ENCODE measurements around the gene DHX35. TPM values are rescaled to one million over a fixed set of nuclear protein-coding genes. Genes with fewer than 3 reads are reported as not detected.

The DHX35 gene
- total RNA-seq, 1 experiment from 2014 or later, result 20.4 TPM

GRCh38 chr20:38962928-38963401 is 821 bp downstream of the DHX35 start (continued):
- TF ChIP-seq STAT6 (CRISPR knock-in tag; conservative IDR thresholded peaks at IDR 0.05; ENCODE audit: low read depth) (no peak), NFATC4 (CRISPR knock-in tag; IDR thresholded peaks at IDR 0.05) (no peak), TEAD1 (CRISPR knock-in tag; IDR thresholded peaks at IDR 0.05) (no peak), HMGA2 (CRISPR knock-in tag; IDR thresholded peaks at IDR 0.05) (no peak)
- TF ChIP-seq, protein P1, sequence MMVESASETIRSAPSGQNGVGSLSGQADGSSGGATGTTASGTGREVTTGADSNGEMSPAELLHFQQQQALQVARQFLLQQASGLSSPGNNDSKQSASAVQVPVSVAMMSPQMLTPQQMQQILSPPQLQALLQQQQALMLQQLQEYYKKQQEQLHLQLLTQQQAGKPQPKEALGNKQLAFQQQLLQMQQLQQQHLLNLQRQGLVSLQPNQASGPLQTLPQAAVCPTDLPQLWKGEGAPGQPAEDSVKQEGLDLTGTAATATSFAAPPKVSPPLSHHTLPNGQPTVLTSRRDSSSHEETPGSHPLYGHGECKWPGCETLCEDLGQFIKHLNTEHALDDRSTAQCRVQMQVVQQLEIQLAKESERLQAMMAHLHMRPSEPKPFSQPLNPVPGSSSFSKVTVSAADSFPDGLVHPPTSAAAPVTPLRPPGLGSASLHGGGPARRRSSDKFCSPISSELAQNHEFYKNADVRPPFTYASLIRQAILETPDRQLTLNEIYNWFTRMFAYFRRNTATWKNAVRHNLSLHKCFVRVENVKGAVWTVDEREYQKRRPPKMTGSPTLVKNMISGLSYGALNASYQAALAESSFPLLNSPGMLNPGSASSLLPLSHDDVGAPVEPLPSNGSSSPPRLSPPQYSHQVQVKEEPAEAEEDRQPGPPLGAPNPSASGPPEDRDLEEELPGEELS (CRISPR knock-in tag; IDR thresholded peaks at IDR 0.05), result no peak

- CTCF ChIA-PET, result interaction anchor here (1.1 to 1.5 kb wide), 2 partner anchors 84 to 87 kb away, joined by 3 to 5 read pairs; no protein-coding TSS in a partner anchor
- Mint-ChIP-seq H3K9me3 (no peaks in the 10 kb centered on the region), H3K4me3 (peak overlapping the region; percentile 97), H3K36me3 (peaks cover 7% of the 10 kb centered on the region), H3K27ac (no peak overlapping the region), H3K27me3 (ENCODE audit: low read depth) (no peaks in the 10 kb centered on the region), H3K4me1 (peaks cover 24% of the 10 kb centered on the region)
- POLR2A ChIA-PET, result interaction anchor here (0.6 kb wide), 1 partner anchor 32 kb away, joined by 4 read pairs; no protein-coding TSS in a partner anchor
- TF ChIP-seq ZNF671 (CRISPR knock-in tag; IDR thresholded peaks at IDR 0.05) (no peak), GRHL2 (CRISPR knock-in tag; IDR thresholded peaks at IDR 0.05; ENCODE audit: insufficient replicate concordance, severe bottlenecking) (no peak), MXD4 (CRISPR knock-in tag; IDR thresholded peaks at IDR 0.05; ENCODE audit: borderline replicate concordance) (no peak), ETV6 (CRISPR knock-in tag; IDR thresholded peaks at IDR 0.05) (no peak), FOXK1 (CRISPR knock-in tag; IDR thresholded peaks at IDR 0.05) (no peak), NFE2L1 (CRISPR knock-in tag; IDR thresholded peaks at IDR 0.05) (no peak), CBFB (CRISPR knock-in tag; IDR thresholded peaks at IDR 0.05; ENCODE audit: low read depth) (no peak), FOXP1 (CRISPR knock-in tag; IDR thresholded peaks at IDR 0.05; ENCODE audit: borderline replicate concordance) (no peak), TEAD4 (CRISPR knock-in tag; IDR thresholded peaks at IDR 0.05) (no peak), ZNF416 (CRISPR knock-in tag; IDR thresholded peaks at IDR 0.05) (no peak), KAT7 (CRISPR knock-in tag; IDR thresholded peaks at IDR 0.05; ENCODE audit: borderline replicate concordance) (no peak), JAZF1 (CRISPR knock-in tag; IDR thresholded peaks at IDR 0.05) (no peak), ZNF138 (CRISPR knock-in tag; conservative IDR thresholded peaks at IDR 0.05) (no peak), SP1 (CRISPR knock-in tag; conservative IDR thresholded peaks at IDR 0.05) (no peak), ZNF219 (CRISPR knock-in tag; IDR thresholded peaks at IDR 0.05; ENCODE audit: borderline replicate concordance) (no peak), ELF4 (CRISPR knock-in tag; IDR thresholded peaks at IDR 0.05; ENCODE audit: low read depth) (no peak)
- TF ChIP-seq, protein P2, sequence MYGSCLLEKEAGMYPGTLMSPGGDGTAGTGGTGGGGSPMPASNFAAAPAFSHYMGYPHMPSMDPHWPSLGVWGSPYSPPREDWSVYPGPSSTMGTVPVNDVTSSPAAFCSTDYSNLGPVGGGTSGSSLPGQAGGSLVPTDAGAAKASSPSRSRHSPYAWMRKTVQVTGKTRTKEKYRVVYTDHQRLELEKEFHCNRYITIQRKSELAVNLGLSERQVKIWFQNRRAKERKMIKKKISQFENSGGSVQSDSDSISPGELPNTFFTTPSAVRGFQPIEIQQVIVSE (CRISPR knock-in tag; IDR thresholded peaks at IDR 0.05; ENCODE audit: borderline replicate concordance), result no peak
- TF ChIP-seq, protein P3, sequence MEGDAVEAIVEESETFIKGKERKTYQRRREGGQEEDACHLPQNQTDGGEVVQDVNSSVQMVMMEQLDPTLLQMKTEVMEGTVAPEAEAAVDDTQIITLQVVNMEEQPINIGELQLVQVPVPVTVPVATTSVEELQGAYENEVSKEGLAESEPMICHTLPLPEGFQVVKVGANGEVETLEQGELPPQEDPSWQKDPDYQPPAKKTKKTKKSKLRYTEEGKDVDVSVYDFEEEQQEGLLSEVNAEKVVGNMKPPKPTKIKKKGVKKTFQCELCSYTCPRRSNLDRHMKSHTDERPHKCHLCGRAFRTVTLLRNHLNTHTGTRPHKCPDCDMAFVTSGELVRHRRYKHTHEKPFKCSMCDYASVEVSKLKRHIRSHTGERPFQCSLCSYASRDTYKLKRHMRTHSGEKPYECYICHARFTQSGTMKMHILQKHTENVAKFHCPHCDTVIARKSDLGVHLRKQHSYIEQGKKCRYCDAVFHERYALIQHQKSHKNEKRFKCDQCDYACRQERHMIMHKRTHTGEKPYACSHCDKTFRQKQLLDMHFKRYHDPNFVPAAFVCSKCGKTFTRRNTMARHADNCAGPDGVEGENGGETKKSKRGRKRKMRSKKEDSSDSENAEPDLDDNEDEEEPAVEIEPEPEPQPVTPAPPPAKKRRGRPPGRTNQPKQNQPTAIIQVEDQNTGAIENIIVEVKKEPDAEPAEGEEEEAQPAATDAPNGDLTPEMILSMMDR (IDR thresholded peaks at IDR 0.05), result no peak
- DNase-seq (ENCODE audit: low spot score), result no peak
- ATAC-seq, result no peak
Measured at GRCh38 chr20:38963745-38964144, 1.6 kb downstream of the DHX35 start.
